OCI-LY7 (cell line): ENCODE data around the gene PNRC1.

Source experiments
- CTCF ChIP-seq: fragments of 200-600 bp; sonication (generic); conservative IDR thresholded peaks from 2 replicates; pipeline ENCODE4 v1.5.1; 2014; ENCODE audit warnings: mild to moderate bottlenecking, antibody characterized with exemption, low read length, moderate library complexity, mixed read lengths
- EZH2phosphoT487 ChIP-seq: fragments of 200-600 bp; sonication (generic); IDR thresholded peaks from 2 replicates; pipeline ENCODE4 v1.6.1; 2018; ENCODE audit warnings: low read depth, borderline replicate concordance, mild to moderate bottlenecking, mixed run types, antibody characterized with exemption, low read length, moderate library complexity, mixed read lengths

GRCh38 chr6:89084542-89084941 is 4.0 kb downstream of the PNRC1 start:
- TF ChIP-seq CTCF (no peak), EZH2phosphoT487 (no peak)
